Hippocampal formation (tissue), 2 donors: ENCODE data around the gene RFLNA.

Experiments
- DNase-seq, 2 donors: peaks; one replicate each; lab custom pipeline; 2025; lab: John Stamatoyannopoulos, UW

RFLNA gene

DNA sequence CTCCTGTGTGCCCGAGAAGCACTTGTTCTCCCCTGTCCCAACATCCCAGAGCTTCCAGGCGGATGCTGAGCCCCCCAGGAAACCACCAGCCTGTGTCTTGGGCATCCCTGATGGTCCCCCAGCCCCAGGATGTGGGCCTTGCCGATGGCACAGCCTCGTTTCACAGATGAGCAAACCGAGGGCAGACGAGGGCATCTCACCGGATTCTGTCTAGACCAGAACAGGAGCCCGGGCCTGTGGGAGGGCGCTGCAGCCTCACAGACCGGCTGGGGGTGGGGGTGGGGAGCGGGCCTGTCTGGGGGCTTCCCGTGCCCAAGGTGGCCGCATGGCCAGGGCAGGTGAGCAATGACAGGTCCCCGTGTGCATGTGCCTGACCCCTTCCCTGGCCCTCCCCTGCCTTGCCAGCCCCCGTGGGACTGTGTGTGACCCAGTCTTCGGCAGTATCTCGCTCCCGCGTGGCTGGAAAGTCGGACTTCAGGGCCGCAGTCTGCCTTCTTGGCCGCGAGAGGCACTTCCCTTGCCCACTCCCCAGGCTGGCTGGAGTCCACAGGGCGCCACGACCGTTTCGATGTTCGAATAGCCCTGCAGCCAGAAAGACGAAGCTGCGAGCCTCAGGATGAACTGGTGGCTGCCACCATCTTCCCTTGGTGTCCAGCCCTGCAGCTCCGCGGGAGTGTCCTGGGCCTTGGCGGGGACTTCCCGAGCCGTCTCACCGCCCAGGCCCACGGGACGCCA lies 8.9 kb downstream of the RFLNA start:
- no peak for DNase-seq

DNA sequence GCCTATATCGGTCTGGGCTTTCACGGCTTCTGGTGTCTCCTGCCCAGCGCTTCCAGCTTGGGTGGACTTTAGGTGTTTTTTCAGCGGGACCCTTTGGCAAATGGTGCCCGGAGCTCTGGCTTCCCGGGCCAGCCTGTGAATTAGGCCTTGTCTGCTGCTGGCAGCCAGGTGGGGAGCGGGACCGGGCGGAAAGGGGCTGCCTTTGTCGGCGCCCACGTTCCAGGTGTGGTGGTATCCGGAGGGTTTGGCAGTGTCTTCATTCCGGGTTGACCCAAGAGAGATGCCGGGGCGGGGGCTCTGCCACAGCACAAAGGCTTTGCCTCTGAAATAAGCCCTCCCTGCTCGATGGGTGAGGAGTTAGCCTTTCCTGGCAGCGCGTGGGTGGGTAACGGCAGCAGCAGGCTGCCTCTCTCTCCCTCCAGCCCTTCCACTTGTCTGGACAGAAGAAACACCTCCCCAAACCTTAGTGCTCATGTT lies 9.5 kb downstream of the RFLNA start:
- DNase-seq: no peak

DNA sequence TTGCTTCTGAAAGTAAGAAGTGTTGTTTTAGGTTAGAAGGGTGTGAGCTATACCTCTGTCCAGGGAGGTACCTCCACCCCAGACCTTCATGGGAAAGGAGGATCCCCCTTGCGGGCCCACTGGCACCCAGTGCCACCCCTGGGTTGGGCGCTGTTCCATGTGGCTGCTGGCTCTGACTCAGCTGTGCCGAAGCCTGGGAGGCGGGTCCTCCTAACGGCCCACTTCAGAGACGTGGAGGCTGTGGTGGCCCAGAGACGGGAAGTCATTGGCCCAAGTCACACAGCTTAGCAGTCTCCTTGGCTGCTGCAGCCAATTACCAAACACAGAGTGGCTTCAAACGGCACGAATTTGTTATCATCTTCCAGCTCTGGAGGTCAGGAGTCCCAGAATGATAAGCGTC lies 10.2 kb downstream of the RFLNA start:
- DNase-seq: no peak

DNA sequence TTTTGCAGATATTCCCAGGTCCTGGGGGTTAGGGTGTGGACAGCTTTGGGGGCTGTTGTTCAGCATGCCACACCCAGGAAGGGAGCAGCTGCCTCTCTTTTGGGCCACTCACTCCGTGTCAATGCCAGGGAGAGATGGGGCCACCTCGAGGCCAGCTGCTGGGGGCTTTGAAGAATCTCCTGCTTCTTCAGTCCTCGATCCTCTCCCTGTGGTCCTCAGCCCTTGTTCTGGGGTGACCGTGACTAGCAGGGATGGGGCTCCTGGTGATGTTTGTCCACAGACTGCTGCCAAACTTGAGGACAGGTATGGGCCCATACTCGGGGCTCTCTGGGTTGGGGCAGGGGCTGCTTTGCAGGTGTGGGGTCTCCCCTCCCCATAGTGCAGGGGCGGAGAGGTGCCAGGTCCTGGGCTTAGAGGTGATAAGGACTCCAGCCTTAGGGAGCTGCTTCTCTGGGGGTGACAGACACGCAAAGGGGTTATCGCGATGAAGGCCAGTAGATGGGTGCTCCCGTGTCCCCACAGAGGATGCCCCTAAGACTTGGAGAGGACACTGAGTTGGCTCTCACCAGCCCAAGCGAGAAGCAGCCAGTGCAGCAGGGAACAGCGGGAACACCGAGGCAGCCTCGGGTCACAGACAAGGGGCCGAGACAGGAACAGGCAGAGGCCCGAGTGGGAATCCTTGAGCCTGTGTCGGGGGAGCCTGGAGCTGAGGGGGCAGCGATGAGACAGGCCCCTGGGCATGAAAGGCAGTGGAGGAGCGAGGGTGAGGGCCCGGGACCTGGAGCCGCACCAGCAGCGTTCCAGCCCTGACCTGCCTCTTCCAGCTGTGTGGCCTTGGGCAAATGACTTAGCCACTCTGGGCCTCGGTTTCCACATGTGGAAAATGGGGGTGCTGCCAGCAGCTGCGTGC lies 11.1 kb downstream of the RFLNA start:
- no peak for DNase-seq

DNA sequence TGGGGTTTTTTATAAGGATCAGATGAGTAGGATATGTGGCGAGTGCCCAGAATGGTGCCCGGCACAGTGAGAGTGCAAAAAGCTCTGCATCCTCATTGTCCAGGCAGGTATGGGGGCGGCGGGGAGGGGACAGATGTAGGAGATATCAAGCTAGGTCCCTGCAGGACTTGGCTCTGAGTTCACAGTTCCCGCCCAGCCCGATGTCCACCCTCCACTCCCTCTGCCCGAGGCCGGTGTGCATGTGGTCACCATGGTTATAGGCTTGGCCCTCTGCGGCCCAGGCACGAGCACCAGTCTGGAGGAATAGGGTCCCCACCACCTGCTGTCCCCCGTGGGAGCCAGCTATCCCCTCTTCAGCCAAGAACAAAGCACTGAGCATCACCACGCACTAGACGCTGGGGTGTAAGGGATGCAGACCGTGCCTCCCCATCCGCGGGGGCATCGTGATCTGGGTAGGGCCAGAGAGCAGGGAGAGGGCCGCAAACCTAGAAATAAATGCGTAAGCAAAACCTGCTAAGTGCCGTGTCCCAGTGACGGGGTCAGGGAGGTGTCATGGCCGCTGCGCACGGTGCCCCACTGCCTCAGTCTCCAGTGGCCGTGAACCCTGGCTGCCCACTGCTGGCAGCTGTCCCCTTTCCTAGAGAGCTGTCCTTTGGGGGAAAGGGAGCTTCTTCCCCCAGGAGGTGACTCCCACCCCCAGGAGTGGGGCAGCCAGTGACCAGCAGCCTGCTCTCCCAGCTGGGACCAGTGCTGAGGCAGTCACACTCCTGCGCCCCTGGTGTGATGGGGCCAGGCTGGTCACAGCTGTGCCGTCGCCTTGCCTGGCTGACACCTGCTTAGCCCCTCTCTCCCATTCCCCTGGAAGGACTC lies 12.0 kb downstream of the RFLNA start:
- DNase-seq: no peak

DNA sequence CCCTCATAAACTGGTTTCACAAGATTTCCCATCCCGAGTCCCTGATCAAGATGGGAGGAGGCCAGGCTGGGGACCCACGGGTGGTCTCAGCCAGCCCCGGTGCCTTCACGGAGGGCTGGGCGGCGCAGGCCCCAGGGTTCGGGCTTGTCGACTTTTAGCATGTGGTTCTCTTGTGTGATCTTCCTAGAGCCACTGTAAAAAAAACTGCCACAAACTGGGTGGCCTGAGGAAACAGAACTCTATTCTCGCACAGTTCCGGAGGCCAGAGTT lies 12.6 kb downstream of the RFLNA start:
- no peak for DNase-seq

DNA sequence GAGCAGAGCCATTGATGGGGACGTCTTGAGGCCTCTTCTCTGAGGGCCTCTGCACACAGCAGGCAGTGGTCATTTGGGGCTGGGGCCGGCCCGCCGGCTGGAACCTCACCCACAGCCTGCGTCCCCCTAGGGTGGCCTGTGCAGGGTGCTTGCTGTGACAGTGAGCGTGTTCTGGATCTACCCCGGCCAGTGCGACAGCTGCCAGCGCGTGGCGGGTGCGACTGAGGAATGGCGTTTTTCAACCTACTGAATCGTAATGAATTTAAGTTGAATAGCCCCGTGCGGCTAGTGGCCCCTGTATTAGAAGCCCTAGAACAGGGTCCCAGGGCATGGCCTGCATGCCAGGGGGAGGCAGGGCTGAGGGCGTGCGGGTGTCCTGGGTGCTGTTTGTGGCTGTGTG lies 13.8 kb downstream of the RFLNA start:
- DNase-seq: no peak

DNA sequence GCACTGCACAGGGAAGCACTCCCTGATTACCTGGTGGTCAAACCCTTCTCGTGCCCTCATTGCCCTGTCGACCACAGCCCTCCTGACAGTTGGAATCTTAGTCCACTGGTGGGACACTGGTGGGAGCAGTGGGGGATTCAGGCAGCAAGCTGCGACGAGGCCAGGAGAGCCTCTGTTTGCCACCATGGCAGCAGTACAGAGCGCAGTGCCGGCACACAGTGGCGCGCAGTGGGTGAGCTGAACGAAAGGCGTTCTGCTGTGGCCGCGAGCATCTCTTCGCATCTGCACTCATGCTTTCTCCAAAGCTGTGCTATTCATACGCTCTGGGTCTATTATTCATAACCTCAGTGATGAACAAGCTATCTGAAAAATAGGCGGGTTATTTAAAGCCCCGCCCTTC lies 14.3 kb downstream of the RFLNA start:
- no peak for DNase-seq

DNA sequence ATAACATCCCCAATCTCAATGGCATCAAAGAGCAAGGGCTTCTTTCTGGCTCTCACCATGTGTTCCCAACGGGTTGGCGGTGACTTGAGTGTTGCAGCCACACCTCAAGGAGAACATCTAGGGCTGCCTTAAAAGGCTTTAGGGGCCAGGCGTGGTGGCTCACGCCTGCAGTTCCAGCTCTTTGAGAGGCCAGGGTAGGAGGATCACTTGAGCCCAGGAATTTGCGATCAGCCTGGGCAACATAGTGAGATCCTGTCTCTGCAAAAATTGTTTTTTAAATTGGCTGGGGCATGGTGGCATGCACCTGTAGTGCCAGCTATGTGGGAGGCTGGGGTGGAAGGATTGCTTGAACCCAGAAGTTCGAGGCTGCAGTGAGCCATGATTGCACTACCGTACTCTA lies 14.9 kb downstream of the RFLNA start:
- no peak for DNase-seq

- no peak for DNase-seq
Measured at GRCh38 chr12:124310178-124310577, 15.3 kb downstream of the RFLNA start.

DNA sequence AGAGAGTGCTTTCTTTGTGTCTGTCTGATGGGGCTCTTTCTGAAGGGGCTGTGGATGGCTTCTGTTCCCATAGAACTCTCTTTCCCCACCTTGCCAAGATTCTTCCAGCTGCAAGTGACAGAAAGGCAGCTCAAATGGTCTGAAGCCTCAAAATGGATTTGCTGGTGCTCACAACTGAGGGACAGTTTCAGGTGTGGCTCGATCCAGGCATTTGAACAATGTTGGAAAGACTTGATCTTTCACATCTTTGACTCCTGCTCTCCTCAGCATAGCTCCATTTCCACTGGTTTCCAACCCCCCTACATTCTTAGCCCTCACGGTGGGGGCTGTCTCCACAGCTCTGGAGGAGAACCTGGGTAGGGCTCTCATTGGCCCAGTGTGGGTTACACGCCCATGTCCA lies 15.9 kb downstream of the RFLNA start:
- DNase-seq: no peak

- no peak for DNase-seq
Measured at GRCh38 chr12:124311292-124312109, 16.6 kb downstream of the RFLNA start.

DNA sequence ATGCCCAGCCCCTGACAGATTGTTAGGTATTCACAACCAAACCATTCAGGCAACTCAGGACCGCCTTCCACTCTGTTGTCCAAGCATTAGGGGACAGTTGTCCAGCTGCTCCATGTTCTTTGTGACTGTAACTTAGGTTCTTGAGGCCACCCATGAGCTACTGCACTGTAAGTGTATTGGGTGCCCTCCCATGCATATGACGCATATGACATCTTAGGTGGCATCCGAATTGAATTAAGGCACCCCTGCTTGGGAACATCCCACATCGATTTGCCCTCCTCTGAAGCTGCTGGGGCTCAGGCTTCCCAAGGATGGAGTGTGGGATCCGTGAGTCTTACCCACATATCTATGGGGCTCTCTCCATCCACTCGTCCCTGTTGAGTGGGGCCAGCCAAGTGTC lies 17.7 kb downstream of the RFLNA start:
- DNase-seq: no peak

- no peak for DNase-seq
Measured at GRCh38 chr12:124314207-124314606, 19.3 kb downstream of the RFLNA start.

DNA sequence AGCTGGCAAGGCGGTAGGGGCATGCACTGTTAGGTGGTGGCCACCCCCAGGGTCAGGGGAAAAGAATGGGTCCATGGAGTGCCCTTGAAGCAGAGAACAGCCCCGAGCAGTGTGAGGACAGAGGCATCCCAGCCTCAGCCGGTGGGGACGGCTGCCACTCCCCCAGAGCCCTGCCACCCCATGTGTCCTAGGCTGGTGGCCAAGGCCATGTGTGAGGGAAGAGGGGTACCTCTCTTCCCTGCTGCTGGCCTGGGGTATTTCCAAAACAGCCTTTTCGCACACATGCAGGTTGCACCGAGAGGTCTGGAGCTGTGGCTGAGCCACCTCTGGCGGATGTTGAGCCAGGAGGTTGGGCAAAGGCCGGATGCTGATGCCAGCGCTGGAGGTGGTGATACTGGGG lies 19.9 kb downstream of the RFLNA start:
- DNase-seq: no peak

GRCh38 chr12:124315372-124316044 lies 20.6 kb downstream of the RFLNA start:
- no peak for DNase-seq

DNA sequence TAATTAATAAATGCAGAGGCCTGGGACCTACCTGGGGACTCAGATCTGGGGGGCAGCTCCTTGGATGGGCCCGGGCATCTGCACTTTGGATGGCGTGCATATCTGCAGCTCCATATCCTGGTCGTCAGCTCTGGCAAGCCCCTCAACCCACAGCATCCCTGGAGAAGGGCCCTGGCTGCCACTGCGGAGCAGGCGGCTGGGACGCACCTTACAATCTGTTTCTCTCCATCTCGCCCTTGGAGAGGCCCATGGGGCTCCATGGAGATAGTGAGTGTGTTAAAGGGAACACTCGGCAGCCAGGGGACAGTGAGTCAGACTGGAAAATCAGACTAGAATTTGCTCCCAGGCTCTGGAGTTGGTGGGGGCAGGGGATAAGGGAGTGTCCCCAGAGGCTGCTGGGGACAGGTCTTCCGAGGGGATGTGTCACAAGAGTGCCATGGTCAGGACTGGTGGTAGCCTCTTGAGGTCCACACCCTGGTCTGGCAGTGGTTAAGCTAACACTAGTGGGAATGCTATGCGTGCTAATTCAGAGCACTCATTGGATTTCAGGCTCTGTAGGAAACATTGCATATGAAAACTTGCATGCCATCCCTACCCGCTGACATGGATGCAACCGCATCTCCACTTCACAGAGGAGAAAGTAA lies 21.5 kb downstream of the RFLNA start:
- DNase-seq: no peak

GRCh38 chr12:124317400-124317799 lies 22.5 kb downstream of the RFLNA start:
- DNase-seq: no peak

DNA sequence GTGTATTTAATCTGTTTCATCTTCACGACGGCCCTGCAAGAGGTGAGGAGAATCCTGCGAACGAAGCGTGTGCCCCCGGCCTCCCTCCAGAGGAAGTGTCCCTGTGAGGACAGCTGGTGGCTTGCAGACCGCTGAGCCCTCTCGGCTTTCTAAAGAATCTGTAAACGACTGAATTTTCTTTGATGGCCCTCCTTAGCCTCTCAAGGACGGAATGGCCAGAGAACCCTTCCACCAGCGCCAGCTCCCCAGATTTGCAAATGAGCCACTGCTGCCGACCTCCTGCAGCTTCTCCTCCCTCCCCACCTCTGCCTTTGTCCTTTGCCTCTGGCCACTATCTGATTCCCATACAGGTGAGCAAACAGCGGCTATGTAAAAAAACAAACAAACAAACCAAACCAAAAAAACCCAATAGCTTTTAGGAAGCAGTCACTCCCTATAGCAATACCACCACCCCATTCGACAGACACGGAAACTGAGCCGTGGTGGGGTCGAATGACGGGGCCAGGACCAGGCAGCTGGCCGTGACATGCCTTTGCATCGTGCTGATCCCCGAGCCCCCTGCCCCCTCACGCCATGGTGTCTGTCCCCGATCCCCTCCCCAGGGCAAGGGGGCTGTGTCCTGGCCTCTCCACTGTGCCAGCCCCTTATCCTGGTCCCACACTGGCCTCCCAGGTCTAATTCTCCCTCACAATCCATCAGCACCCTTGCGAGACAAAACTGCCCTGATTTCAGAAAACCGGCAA lies 23.6 kb downstream of the RFLNA start:
- no peak for DNase-seq
